Measurements from ENCODE around the gene UTP20.
A peak's percentile ranks its signal among the peaks of the same experiment; 100 is the strongest.
"Not testable (repeated sequence)": the region's sequence is repeated elsewhere in the genome, so short reads cannot be mapped to it uniquely, and the experiment has no call there.

Gene UTP20

DNA sequence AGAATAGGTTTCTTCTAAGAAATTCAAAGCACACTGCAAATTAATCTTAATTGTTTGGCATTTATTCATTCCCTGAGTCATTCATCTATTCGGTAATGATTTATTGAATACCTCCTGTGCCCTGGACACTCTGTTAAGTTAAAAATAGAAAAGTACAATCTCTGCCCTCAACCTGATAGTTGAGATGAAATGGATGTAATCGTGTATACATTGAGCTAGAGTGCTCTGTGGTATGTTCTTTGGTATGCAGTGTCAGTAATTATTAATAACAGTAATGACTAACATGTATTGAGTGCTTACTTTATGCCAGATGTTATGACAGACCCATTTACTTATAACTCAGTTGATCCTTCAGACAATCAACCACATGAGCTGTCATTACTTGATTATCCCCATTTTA is 47.6 kb downstream of the UTP20 start:
- no peak for DNase-seq

DNA sequence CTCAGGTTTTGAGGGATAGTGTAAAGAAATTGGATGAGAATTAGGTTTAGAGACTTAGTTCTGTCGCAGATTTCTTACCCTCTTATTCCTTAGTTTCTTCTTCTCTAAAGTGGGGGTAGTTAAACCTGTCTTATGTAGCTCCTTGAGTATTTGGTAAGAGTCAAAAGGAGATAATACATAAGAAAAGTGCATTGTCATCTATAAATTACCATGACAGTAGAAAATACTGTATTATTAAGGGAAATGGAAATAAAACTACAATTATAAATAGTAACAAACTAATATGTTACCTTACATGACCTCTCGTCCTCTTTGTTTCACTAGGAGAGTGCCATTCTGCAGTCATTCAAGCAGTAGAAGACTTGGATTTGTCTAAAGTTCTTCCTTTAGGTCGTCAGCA is 49.0 kb downstream of the UTP20 start:
- no peak for DNase-seq

DNA sequence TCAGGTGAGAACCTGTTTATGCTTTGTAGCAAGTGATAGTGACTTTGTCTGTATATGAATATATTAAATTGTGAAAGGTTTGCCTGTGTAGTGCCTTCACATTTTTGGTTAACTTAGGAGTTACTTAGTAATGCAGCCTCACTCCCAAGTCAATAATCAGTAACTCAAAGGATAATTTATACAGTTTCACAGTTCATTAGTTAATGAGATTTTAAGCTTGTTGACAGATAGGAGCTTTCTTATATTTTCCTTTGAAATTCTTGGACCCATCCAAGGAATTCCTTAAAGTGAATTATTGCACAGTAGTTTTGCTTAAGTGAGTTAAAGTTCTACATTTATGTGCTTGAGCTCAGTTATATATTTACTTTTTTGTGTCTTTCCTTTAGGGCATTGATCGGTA is 50.7 kb downstream of the UTP20 start:
- no peak for DNase-seq

- DNase-seq = no peak
Observed at GRCh38 chr12:101336437-101336836, 56.5 kb downstream of the UTP20 start.

DNA sequence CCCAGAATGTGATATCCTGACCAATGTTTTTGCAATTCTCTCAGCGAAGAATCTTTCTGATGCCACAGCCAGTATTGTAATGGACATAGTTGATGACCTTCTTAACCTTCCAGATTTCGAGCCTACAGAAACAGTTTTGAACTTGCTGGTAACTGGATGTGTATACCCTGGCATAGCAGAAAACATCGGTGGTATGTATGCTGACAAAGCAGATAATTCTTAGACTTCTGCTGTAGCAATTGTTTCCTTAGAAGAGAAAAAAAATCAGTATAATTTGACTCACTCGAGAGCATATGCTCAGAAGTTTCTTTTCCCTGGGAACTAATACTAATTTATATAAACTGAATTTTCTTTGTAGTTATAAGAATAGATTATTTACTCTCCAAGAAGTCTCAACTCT is 58.2 kb downstream of the UTP20 start:
- DNase-seq = no peak

GRCh38 chr12:101343893-101344292 is 64.0 kb downstream of the UTP20 start:
- no peak for DNase-seq

DNA sequence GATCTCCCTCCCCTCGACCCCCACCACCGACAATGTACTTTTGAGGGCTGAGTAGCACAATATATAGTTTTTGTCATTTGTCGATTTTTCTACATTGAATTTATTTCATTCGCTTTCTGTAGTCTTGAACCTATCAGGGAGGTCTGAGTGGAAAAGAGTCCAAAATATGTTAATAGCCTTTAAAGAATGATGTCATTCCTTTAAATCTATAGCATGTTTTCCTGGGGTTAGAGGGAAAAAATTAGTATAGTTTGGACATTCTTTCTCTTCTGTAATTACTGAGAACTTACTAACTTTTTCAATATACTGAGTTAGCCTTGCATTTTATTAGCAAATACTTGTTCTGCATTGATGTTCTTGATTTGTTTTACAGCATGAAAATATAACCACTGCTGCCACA is 71.8 kb downstream of the UTP20 start:
- DNase-seq = no peak

DNA sequence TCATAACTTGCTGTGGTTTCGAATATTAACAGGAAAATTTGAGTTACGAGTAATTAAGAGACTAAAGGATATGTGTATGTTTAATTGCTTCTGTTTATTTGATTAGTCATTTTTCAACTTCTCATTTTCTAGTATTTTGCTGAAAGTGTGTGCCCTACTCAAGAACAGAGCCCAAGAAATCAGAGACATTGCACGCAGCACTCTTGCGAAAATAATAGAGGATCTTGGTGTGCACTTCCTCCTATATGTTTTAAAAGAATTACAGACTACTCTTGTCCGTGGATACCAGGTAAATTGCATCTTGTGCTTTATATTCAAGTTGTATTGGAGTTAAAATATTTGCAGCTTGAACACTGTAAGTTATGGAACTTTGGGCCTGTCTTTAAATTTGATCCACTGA is 76.9 kb downstream of the UTP20 start:
- no peak for DNase-seq

GRCh38 chr12:101361455-101361854 is 81.5 kb downstream of the UTP20 start:
- DNase-seq = no peak

- DNase-seq = no peak
Observed at GRCh38 chr12:101368016-101368415, 88.1 kb downstream of the UTP20 start.

DNA sequence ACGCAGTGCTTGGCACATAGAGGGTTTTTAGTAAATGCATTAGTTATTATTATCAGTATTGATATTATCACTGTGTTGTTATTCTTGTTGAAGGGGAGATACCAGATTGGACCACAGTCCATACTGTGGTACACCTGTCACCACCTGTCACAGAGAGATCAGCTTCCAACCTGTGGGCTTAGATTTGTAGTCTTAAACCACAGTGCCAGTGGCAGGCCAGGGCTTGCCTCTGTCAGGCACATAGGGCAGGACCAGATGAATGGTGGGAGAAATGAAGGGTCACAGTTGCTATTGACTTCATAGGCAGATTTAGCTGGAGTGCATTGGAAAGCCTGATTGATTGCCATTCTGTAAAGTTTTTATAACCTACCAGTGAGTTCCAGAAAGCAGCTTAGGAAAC is 92.5 kb downstream of the UTP20 start:
- no peak for DNase-seq

- DNase-seq = no peak
Observed at GRCh38 chr12:101375573-101375972, 95.7 kb downstream of the UTP20 start.

- DNase-seq = no peak
Observed at GRCh38 chr12:101379149-101379548, 99.2 kb downstream of the UTP20 start.

- DNase-seq = not testable (repeated sequence)
Observed at GRCh38 chr12:101391181-101391580, 111.3 kb downstream of the UTP20 start.

DNA sequence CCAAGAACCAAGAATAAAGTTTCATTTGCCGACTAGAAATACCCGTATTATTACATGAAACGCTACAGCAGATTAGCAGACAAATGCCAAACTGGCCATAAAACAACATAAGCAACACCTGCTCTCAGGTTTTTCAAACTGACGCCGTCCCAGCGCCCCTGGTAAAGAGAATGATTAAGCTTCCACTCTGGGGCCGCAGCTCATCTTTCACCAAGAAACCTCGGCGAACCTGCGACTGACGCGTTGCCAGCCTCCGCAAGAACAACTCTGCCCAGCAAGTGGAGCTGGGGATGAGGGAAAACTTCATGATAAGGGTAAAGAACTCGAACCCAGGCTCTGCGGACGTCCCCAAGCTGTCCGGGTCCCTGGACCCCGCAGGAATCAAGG is 127.1 kb downstream of the UTP20 start:
- no peak for DNase-seq

- peak; percentile 78 to 84 for DNase-seq
Observed at GRCh38 chr12:101407436-101408345, 127.8 kb downstream of the UTP20 start, which contains the start of gene ARL1. Gene ARL1 (minus strand): TSS chr12:101407772. CDS start chr12:101407645, 127 bp downstream.

GRCh38 chr12:101410169-101410568 is 130.3 kb downstream of the UTP20 start:
- DNase-seq = not testable (repeated sequence)

DNA sequence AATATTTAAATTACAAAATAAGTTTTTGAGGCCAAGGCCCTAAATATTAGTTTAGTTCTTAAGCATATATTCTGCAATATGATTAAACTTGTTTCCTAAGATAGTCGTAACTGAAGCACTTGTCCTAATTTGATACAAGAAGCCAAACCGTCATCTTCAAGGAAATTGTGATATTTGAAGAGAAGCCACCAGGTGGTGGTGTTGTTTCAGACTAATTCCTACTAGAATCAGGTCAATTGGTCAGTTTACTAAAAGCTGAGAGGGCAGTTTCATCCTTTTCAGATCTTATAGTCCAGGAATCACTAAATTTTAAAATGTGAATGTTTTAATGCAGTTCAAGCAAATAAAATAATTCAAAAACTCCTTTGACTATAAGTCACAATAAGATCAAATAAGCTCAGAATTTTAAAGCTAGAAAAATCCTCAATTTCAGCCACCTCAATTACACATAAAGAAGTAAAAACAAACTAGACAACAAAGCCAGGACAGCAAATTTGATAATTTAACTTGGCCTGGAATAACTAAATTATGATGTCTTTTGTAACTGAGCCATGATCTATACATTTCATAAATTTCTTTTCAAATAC is 134.7 kb downstream of the UTP20 start:
- no peak for DNase-seq

DNA sequence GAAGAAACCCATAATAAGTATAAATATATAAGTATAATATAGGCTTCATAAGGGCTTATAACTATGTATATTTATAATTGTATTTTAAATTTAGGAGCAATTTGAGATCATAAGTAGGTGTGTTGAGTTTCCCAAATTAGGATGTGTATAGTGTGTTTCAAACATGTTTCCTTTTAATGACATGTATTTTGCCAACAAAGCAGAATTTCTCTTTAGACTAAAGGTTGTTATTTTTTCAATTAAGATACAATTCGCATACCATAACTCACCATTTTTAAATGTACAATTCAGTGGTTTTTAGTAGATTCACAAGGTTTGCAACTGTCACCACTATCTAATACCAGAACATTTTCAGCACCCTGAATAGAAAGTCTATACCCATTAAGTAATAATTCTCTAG is 135.3 kb downstream of the UTP20 start:
- DNase-seq = no peak

GRCh38 chr12:101422066-101422465 is 142.2 kb downstream of the UTP20 start:
- DNase-seq = not testable (repeated sequence)

DNA sequence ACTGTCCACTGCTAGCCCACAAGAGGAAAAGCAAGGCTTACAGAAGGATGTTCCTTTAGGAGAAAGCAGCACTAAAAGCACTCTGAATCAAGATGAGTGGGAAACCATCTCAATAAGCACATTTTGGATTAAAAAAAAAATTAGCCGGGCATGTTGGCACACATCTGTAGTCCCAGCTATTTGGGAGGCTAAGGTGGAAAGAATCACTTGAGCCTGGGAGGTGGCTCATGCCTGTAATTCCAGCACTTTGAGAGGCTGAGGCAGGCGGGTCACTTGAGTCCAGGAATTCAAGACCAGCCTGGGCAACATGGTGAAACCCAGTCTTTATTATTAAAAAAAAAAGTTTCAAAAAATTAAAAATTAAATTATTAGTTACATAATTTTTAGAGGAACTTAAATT is 144.7 kb downstream of the UTP20 start:
- DNase-seq = no peak

DNA sequence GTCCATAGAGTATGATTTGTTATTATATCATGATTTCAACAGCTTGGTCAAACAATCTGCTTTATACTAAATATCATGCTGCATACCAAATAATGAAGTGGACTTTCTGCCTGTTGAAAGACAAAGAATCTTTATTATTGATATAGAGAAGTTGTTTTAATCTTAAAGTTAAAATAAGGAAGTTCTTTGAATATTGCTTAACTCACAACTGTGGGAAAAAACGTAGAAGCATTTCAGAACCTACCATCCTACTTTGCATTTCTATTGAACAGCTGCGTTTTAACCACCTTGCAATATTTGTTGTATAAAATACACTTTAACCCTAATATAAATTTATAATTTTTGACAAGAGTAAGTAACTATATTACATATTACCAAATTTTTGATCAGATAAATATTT is 150.6 kb downstream of the UTP20 start:
- DNase-seq = no peak

DNA sequence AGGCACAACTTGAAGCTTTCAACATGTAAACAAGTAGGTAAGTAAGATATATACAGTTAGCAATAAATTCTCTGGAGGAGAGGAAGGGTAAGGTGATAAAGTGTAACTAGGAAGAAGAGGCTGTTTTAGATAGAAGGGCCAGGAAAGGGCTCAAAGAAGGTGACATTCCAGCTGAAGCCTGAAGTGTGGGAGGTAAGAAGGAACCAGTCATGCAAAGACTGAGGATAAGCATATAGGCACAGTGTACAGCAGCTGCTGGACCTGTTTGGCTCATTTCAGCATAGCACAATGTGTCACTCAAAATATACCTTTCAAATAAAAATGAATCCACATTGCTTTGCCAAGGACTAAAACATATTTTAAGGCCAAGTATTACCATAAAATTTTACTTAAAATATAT is 156.2 kb downstream of the UTP20 start:
- no peak for DNase-seq
